GM12878 (cell line): ENCODE measurements around the gene VAC14. TPM values are rescaled to one million over a fixed set of nuclear protein-coding genes. Genes with fewer than 3 reads are reported as not detected.

Source experiments
- ATAC-seq: fragments of 200-7000 bp; cut with Tn5 transposase; 3 replicates; pipeline ENCODE4 v1.9.1; 2020; ENCODE audit warnings: mild to moderate bottlenecking, moderate library complexity
- BruUV-seq: library from RNA; stranded (reverse); fragments of 400-500 nt; replicated peaks from 2 replicates; lab custom pipeline; 2021; lab: Mats Ljungman, UMichigan
- CTCF ChIA-PET: fragments of 300-600 bp; sonication (Branson Sonifier 250); formaldehyde crosslinking; extraction: SDS; loops from one replicate; lab custom pipeline; 2021; ENCODE audit warnings: inconsistent platforms; lab: Yijun Ruan, JAX
- POLR2A ChIA-PET: fragments of 350-600 bp; formaldehyde crosslinking; extraction: SDS; loops from one replicate; lab custom pipeline; 2021; ENCODE audit warnings: inconsistent platforms; lab: Charles Lee
- RAD21 ChIA-PET: fragments of 300-600 bp; sonication (Branson Sonifier 250); formaldehyde crosslinking; loops from one replicate; lab custom pipeline; 2023; ENCODE audit warnings: antibody characterized with exemption; ENCODE audit not compliant: unreplicated experiment; lab: Charles Lee
- SMC1A ChIA-PET: fragments of 300-600 bp; sonication (Branson Sonifier 250); formaldehyde crosslinking; loops from one replicate; lab custom pipeline; 2023; ENCODE audit not compliant: unreplicated experiment, uncharacterized antibody; lab: Charles Lee
- DNase-seq: peaks from one replicate; pipeline ENCODE4 v3.0.0-alpha.2; 2011; ENCODE audit warnings: low read depth, low spot score
- FAIRE-seq: peaks from 3 replicates; lab custom pipeline; 2011; peaks lifted over from hg19 to GRCh38; lab: Jason Lieb, UNC
- H2AFZ ChIP-seq: 2 replicates; pipeline ENCODE4 v1.6.0; 2011; ENCODE audit warnings: low read depth, low read length, control low read depth; ENCODE audit not compliant: control insufficient read depth
- H3K27ac ChIP-seq: 2 replicates; pipeline ENCODE4 v1.5.1; 2011; ENCODE audit warnings: control low read depth; ENCODE audit not compliant: control insufficient read depth, insufficient read depth
- H3K27me3 ChIP-seq, 2 experiments: replicated peaks in 1 of 2; 2 replicates each; pipeline versions ENCODE4 v1.6.0 to v1.6.1; 2011; ENCODE audit warnings: low read length in 1 of 2; ENCODE audit not compliant: control insufficient read depth in 2 of 2, insufficient read depth in 2 of 2
- H3K36me3 ChIP-seq, 2 experiments: 2 replicates each; pipeline ENCODE4 v1.5.1; 2011; ENCODE audit warnings: low read length in 1 of 2; ENCODE audit not compliant: control insufficient read depth in 2 of 2, insufficient read depth in 2 of 2
- H3K4me1 ChIP-seq: 2 replicates; pipeline ENCODE4 v1.6.1; 2011; ENCODE audit warnings: mild to moderate bottlenecking, low read length, moderate library complexity, mixed read lengths; ENCODE audit not compliant: control insufficient read depth, insufficient read depth
- H3K4me2 ChIP-seq: 2 replicates; pipeline ENCODE4 v1.6.0; 2011; ENCODE audit warnings: control low read depth; ENCODE audit not compliant: control insufficient read depth, insufficient read depth
- H3K4me3 ChIP-seq: fragments of 200-600 bp; sonication (generic); 2 replicates; pipeline ENCODE4 v1.5.1; 2016
- H3K79me2 ChIP-seq: 2 replicates; pipeline ENCODE4 v1.6.0; 2011; ENCODE audit warnings: low read length; ENCODE audit not compliant: control insufficient read depth, insufficient read depth
- H3K9ac ChIP-seq: 2 replicates; pipeline ENCODE4 v1.8.0; 2011; ENCODE audit warnings: low read length, control low read depth, mixed read lengths; ENCODE audit not compliant: control insufficient read depth, insufficient read depth
- H3K9me3 ChIP-seq: replicated peaks from 3 replicates; pipeline ENCODE4 v1.5.1; 2011; ENCODE audit warnings: mild to moderate bottlenecking, low read length; ENCODE audit not compliant: control insufficient read depth, insufficient read depth
- H4K20me1 ChIP-seq: 2 replicates; pipeline ENCODE4 v1.6.0; 2011; ENCODE audit not compliant: control insufficient read depth, insufficient read depth
- BRCA1 ChIP-seq: IDR thresholded peaks from 2 replicates; pipeline ENCODE4 v1.6.1; 2011; ENCODE audit warnings: low read depth, low read length, improper control_type of control experiment
- CBX5 ChIP-seq: sonication (generic); IDR thresholded peaks from 2 replicates; pipeline ENCODE4 v1.6.1; 2016; ENCODE audit warnings: low read depth, moderate library complexity, mild to moderate bottlenecking, inconsistent platforms
- KDM1A ChIP-seq: fragments of 200-600 bp; sonication (generic); IDR thresholded peaks from 2 replicates; pipeline ENCODE4 v1.6.1; 2016; ENCODE audit warnings: borderline replicate concordance
- POU2F2 ChIP-seq: IDR thresholded peaks from 3 replicates; pipeline ENCODE4 v1.6.1; 2011; ENCODE audit warnings: low read depth, mild to moderate bottlenecking, low read length, borderline replicate concordance
- WGBS: methylation state at CpG from one replicate; pipeline ENCODE4 v1.1.6; 2016; ENCODE audit warnings: low lambda C conversion rate; ENCODE audit not compliant: insufficient replicate concordance, insufficient coverage; ENCODE audit errors: missing lambda C conversion rate; 5-methylcytosine and 5-hydroxymethylcytosine counted together
- in situ Hi-C: fragments of 300-500 bp; cut with MboI; formaldehyde crosslinking; loops from 9 replicates; pipeline ENCODE4 v1.14.3; 2018; ENCODE audit warnings: mixed read lengths
- intact Hi-C: fragments of 100-400 bp; cut with micrococcal nuclease; formaldehyde crosslinking; loops from one replicate; pipeline ENCODE4 v1.14.2; 2022; ENCODE audit not compliant: unreplicated experiment
- polyA plus RNA-seq, 11 experiments: library from polyadenylated mRNA; depleted of rRNA in 4 of 11; unstranded in 6 of 11; stranded (reverse) in 5 of 11; fragments of >200 nt; fragmentation: Nextera tagmentation in 4 of 11; fragmentation: Illumina TruSeq in 1 of 11; extraction: Ambion mirVana in 4 of 11; extraction: Trizol in 1 of 11; gene quantifications; 1 replicate in 1 of 11; 2 replicates in 10 of 11; pipeline versions ENCODE4 v1.2.1 to v1.2.3, GENCODE V29; 2011 to 2016; ENCODE audit warnings: inconsistent platforms in 2 of 11, missing spikeins in 2 of 11, low read depth in 1 of 11
- total RNA-seq, 4 experiments: library from RNA; depleted of rRNA in 3 of 4; stranded (reverse); fragments of >200 nt in 3 of 4; fragmentation: Illumina TruSeq in 1 of 4; extraction: Trizol in 1 of 4; gene quantifications; 2 replicates each; pipeline versions ENCODE4 v1.2.1 to v1.2.3, GENCODE V29; 2013 to 2021
- TF ChIP-seq, protein P1 (sequence below): fragments of 450-650 bp; IDR thresholded peaks from 2 replicates; pipeline ENCODE4 v1.6.1; 2017; ENCODE audit warnings: low read depth, mild to moderate bottlenecking, moderate library complexity
- TF ChIP-seq, protein P2 (sequence below): fragments of 450-650 bp; formaldehyde crosslinking; IDR thresholded peaks from 2 replicates; pipeline ENCODE4 v1.5.0; 2022; ENCODE audit warnings: mild to moderate bottlenecking, missing genetic modification characterization

VAC14 gene
- total and polyA plus RNA-seq, 10 of the 15 experiments (the other 5 are each of a cell fraction or from before 2014, with no cell fraction given): 1.3 to 45.5 (median 25.5) TPM

DNA sequence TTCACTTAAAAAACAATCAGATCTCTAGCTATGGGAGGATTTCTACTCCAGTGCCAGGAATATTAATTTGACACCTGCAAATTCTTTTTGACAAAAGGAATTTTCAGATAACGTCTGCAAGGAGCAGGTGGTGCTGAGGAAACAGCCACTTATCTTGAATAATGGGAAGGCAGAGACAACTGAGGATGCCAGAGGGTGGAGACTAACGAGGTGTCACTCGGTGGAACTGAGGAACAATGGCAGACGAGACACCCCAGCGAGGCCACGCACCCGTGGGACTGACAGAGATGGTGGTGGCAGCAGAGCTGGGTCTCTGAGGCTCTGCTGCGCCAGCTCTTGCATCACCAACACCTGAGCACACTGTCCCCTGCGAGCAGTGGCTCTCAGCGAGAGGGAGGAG lies 42.2 kb downstream of the VAC14 start (continued):
- TF ChIP-seq, protein P1, sequence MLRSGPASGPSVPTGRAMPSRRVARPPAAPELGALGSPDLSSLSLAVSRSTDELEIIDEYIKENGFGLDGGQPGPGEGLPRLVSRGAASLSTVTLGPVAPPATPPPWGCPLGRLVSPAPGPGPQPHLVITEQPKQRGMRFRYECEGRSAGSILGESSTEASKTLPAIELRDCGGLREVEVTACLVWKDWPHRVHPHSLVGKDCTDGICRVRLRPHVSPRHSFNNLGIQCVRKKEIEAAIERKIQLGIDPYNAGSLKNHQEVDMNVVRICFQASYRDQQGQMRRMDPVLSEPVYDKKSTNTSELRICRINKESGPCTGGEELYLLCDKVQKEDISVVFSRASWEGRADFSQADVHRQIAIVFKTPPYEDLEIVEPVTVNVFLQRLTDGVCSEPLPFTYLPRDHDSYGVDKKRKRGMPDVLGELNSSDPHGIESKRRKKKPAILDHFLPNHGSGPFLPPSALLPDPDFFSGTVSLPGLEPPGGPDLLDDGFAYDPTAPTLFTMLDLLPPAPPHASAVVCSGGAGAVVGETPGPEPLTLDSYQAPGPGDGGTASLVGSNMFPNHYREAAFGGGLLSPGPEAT: no peak
- TF ChIP-seq, protein P2, sequence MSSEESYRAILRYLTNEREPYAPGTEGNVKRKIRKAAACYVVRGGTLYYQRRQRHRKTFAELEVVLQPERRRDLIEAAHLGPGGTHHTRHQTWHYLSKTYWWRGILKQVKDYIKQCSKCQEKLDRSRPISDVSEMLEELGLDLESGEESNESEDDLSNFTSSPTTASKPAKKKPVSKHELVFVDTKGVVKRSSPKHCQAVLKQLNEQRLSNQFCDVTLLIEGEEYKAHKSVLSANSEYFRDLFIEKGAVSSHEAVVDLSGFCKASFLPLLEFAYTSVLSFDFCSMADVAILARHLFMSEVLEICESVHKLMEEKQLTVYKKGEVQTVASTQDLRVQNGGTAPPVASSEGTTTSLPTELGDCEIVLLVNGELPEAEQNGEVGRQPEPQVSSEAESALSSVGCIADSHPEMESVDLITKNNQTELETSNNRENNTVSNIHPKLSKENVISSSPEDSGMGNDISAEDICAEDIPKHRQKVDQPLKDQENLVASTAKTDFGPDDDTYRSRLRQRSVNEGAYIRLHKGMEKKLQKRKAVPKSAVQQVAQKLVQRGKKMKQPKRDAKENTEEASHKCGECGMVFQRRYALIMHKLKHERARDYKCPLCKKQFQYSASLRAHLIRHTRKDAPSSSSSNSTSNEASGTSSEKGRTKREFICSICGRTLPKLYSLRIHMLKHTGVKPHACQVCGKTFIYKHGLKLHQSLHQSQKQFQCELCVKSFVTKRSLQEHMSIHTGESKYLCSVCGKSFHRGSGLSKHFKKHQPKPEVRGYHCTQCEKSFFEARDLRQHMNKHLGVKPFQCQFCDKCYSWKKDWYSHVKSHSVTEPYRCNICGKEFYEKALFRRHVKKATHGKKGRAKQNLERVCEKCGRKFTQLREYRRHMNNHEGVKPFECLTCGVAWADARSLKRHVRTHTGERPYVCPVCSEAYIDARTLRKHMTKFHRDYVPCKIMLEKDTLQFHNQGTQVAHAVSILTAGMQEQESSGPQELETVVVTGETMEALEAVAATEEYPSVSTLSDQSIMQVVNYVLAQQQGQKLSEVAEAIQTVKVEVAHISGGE (CRISPR knock-in tag): no peak
- TF ChIP-seq BRCA1 (no peak), CBX5 (no peak)

DNA sequence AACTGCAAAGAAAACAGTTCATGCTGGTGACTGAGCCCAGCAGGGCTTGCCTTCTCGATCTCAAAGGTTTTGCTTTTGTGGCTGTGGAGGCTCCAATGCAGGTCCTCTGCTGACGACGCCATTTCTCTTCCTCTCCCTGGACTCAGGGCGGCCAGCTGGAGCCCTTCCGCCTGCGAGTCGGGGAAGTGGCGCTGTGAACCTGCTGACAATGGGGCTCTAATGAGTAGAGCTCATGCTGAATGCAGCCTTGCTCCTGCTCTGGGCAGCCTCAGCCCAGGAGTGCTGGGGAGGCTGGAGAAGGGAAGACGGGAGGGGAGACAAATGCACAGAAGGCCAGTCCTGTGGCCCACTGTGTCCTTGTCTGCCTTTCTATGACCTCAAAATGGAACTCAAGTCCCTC lies 43.8 kb downstream of the VAC14 start:
- RAD21 ChIA-PET: no interaction called here
- BruUV-seq: no TSS peak
- Histone ChIP-seq H3K9ac (no peak overlapping the region), H2AFZ (no peak overlapping the region), H3K27me3 (no peaks in the 10 kb centered on the region), H3K4me1 (no peaks in the 10 kb centered on the region), H3K9me3 (no peaks in the 10 kb centered on the region), H4K20me1 (no peaks in the 10 kb centered on the region), H3K4me3 (no peak overlapping the region), H3K27ac (no peak overlapping the region), H3K79me2 (no peaks in the 10 kb centered on the region), H3K4me2 (no peak overlapping the region), H3K36me3 (peaks cover 0 to 10% of the 10 kb centered on the region in 2 experiments; a peak in 3 of 4 replicates)
- POLR2A ChIA-PET: no interaction called here
- CTCF ChIA-PET: no interaction called here
- ATAC-seq: no peak
- in situ Hi-C loops: no loop called here
- SMC1A ChIA-PET: no interaction called here
- intact Hi-C loops: no loop called here
- DNase-seq: no peak
- no peak for FAIRE-seq
- no peak for TF ChIP-seq KDM1A
- TF ChIP-seq POU2F2: no peak
- 94% methylated on average over 3 of the region's 9 CpGs for WGBS
